SK-N-SH (cell line): ENCODE measurements around the gene C9. TPM values are rescaled to one million over a fixed set of nuclear protein-coding genes. Genes with fewer than 3 reads are reported as not detected.
"Not testable (repeated sequence)": the region's sequence is repeated elsewhere in the genome, so short reads cannot be mapped to it uniquely, and the experiment has no call there.

ENCODE experiments used
- CTCF ChIA-PET: fragments of 300-600, 350-600 bp; formaldehyde crosslinking; extraction: SDS; loops from one replicate; lab custom pipeline; 2021; lab: Yijun Ruan, JAX
- POLR2A ChIA-PET: fragments of 350-600 bp; sonication (Branson Sonifier 250); formaldehyde crosslinking; extraction: SDS; loops from one replicate; lab custom pipeline; 2020; ENCODE audit warnings: antibody characterized with exemption, inconsistent platforms; lab: Yijun Ruan, JAX
- DNase-seq: peaks from one replicate; pipeline ENCODE4 v3.0.0; 2012
- H2AFZ ChIP-seq: fragments of 200-600 bp; sonication (generic); 2 replicates; pipeline ENCODE4 v1.8.1; 2016; ENCODE audit warnings: antibody characterized with exemption, mild to moderate bottlenecking, low read depth
- H3F3A ChIP-seq: fragments of 200-600 bp; sonication (generic); replicated peaks from 2 replicates; pipeline ENCODE3; 2016; ENCODE audit warnings: antibody characterized with exemption, mild to moderate bottlenecking; ENCODE audit not compliant: insufficient read depth
- H3K27ac ChIP-seq, 2 experiments: fragments of 200-500 bp in 1 of 2; fragments of 200-600 bp in 1 of 2; sonication (Bioruptor generic) in 1 of 2; sonication (generic), shearing (Covaris generic) in 1 of 2; 2 replicates each; pipeline versions ENCODE4 v1.5.1 to v1.6.1; 2014 to 2016; ENCODE audit warnings: low read depth in 2 of 2, inconsistent platforms in 1 of 2, low read length in 1 of 2, mild to moderate bottlenecking in 1 of 2, mixed read lengths in 1 of 2
- H3K27me3 ChIP-seq: fragments of 200-600 bp; sonication (generic), shearing (Covaris generic); 2 replicates; pipeline ENCODE4 v1.6.1; 2016; ENCODE audit warnings: mixed run types; ENCODE audit not compliant: insufficient read depth
- H3K36me3 ChIP-seq, 2 experiments: fragments of 200-500 bp in 1 of 2; fragments of 200-600 bp in 1 of 2; sonication (Bioruptor generic) in 1 of 2; sonication (generic) in 1 of 2; replicated peaks in 1 of 2; 2 replicates each; pipeline versions ENCODE3 to v1.5.1; 2014 to 2016; ENCODE audit warnings: low read length in 1 of 2, mild to moderate bottlenecking in 1 of 2; ENCODE audit not compliant: insufficient read depth in 2 of 2, control insufficient read depth in 1 of 2
- H3K4me1 ChIP-seq, 2 experiments: fragments of 200-500 bp in 1 of 2; fragments of 200-600 bp in 1 of 2; sonication (Bioruptor generic) in 1 of 2; sonication (generic), shearing (Covaris generic) in 1 of 2; 2 replicates each; pipeline versions ENCODE4 v1.5.1 to v1.6.1; 2014 to 2016; ENCODE audit warnings: low read depth in 1 of 2, low read length in 1 of 2, mixed run types in 1 of 2; ENCODE audit not compliant: insufficient read depth in 2 of 2, control insufficient read depth in 1 of 2
- H3K4me2 ChIP-seq: fragments of 200-600 bp; sonication (generic), shearing (Covaris generic); 2 replicates; pipeline ENCODE4 v1.6.1; 2017; ENCODE audit warnings: mixed run types
- H3K4me3 ChIP-seq, 2 experiments: fragments of 200-500 bp in 1 of 2; fragments of 200-600 bp in 1 of 2; sonication (Bioruptor generic) in 1 of 2; sonication (generic), shearing (Covaris generic) in 1 of 2; 2 replicates each; pipeline versions ENCODE4 v1.5.1 to v1.8.1; 2014 to 2016; ENCODE audit warnings: low read depth in 2 of 2, inconsistent platforms in 1 of 2, low read length in 1 of 2, mild to moderate bottlenecking in 1 of 2, mixed read lengths in 1 of 2, moderate library complexity in 1 of 2
- H3K79me2 ChIP-seq: fragments of 200-600 bp; sonication (generic); 2 replicates; pipeline ENCODE4 v1.8.1; 2017; ENCODE audit warnings: mild to moderate bottlenecking; ENCODE audit not compliant: insufficient read depth
- H3K9ac ChIP-seq: fragments of 200-600 bp; sonication (generic); 2 replicates; pipeline ENCODE4 v1.6.1; 2017; ENCODE audit warnings: mixed run types
- H3K9me2 ChIP-seq: fragments of 200-600 bp; sonication (generic); 2 replicates; pipeline ENCODE4 v1.6.1; 2017; ENCODE audit warnings: mixed run types
- H3K9me3 ChIP-seq: fragments of 200-600 bp; sonication (generic); 2 replicates; pipeline ENCODE4 v1.6.1; 2017; ENCODE audit warnings: mixed run types, mild to moderate bottlenecking, moderate library complexity
- H4K20me1 ChIP-seq: fragments of 200-600 bp; sonication (generic); 2 replicates; pipeline ENCODE4 v1.6.1; 2017; ENCODE audit warnings: mild to moderate bottlenecking, mixed run types; ENCODE audit not compliant: insufficient read depth
- CHD2 ChIP-seq: fragments of 150-350 bp; IDR thresholded peaks from 2 replicates; pipeline ENCODE4 v1.6.1; 2018; ENCODE audit warnings: low read length; ENCODE audit not compliant: partially characterized antibody
- EZH2phosphoT487 ChIP-seq: fragments of 200-600 bp; sonication (generic); IDR thresholded peaks from 2 replicates; pipeline ENCODE4 v1.6.1; 2017; ENCODE audit warnings: low read depth, mixed run types, mild to moderate bottlenecking, antibody characterized with exemption, moderate library complexity, borderline replicate concordance
- FOXM1 ChIP-seq: IDR thresholded peaks from 2 replicates; pipeline ENCODE4 v1.4.0; 2012; ENCODE audit warnings: low read depth, mild to moderate bottlenecking
- GABPA ChIP-seq: IDR thresholded peaks from 2 replicates; pipeline ENCODE4 v1.4.0; 2012; ENCODE audit warnings: low read depth, mild to moderate bottlenecking
- GATA2 ChIP-seq: sonication (generic); formaldehyde crosslinking; IDR thresholded peaks from 2 replicates; pipeline ENCODE4 v1.5.0; 2020; ENCODE audit warnings: mild to moderate bottlenecking, missing genetic modification reagents
- IRF3 ChIP-seq: fragments of 150-350 bp; IDR thresholded peaks from 2 replicates; pipeline ENCODE4 v1.6.1; 2016; ENCODE audit warnings: mild to moderate bottlenecking, low read depth, low read length
- JUND ChIP-seq: IDR thresholded peaks from 2 replicates; pipeline ENCODE4 v1.4.0; 2012
- PBX3 ChIP-seq: IDR thresholded peaks from 2 replicates; pipeline ENCODE4; 2012
- RAD21 ChIP-seq: IDR thresholded peaks from 2 replicates; pipeline ENCODE4 v1.6.1; 2012; ENCODE audit warnings: mild to moderate bottlenecking, low read length
- RFX5 ChIP-seq: IDR thresholded peaks from 2 replicates; pipeline ENCODE4 v1.6.1; 2012; ENCODE audit warnings: mild to moderate bottlenecking, improper control_type of control experiment, low read length
- TEAD4 ChIP-seq: IDR thresholded peaks from 2 replicates; pipeline ENCODE4 v1.4.0; 2012; ENCODE audit warnings: mild to moderate bottlenecking, borderline replicate concordance; ENCODE audit not compliant: insufficient read depth
- YY1 ChIP-seq: IDR thresholded peaks from 2 replicates; pipeline ENCODE4 v1.4.0; 2012; ENCODE audit warnings: low read depth, mild to moderate bottlenecking
- WGBS: methylation state at CpG from one replicate; pipeline ENCODE4 v1.1.6; 2017; ENCODE audit warnings: low lambda C conversion rate; 5-methylcytosine and 5-hydroxymethylcytosine counted together
- polyA plus RNA-seq, 3 experiments: library from polyadenylated mRNA; depleted of rRNA; stranded (reverse); fragments of >200 nt; gene quantifications; 2 replicates each; pipeline ENCODE4 v1.2.3, GENCODE V29; 2012

The C9 gene
- polyA plus RNA-seq, 1 of the 3 experiments (the other 2 are of a cell fraction), result not detected

GRCh38 chr5:39282561-39282960 lies 81.7 kb downstream of the C9 start:
- no peaks in the 10 kb centered on the region for H3K9me3 ChIP-seq
- H2AFZ ChIP-seq, result no peak overlapping the region
- ChIA-PET CTCF (interaction anchor here (1.2 to 2.6 kb wide), 2 partner anchors 35 to 66 kb away, joined by 3 to 15 read pairs; no protein-coding TSS in a partner anchor), POLR2A (no interaction called here)
- TF ChIP-seq CHD2, result no peak
- TF ChIP-seq FOXM1, result no peak
- TF ChIP-seq RFX5, result no peak
- TF ChIP-seq TEAD4, result no peak
- no peak for TF ChIP-seq JUND
- no peak for TF ChIP-seq RAD21
- TF ChIP-seq IRF3, result no peak
- TF ChIP-seq EZH2phosphoT487, result no peak
- H3K36me3 ChIP-seq, result no peaks in the 10 kb centered on the region
- H3K4me3 ChIP-seq, result no peak overlapping the region
- 14% methylated on average over 1 of the region's 1 CpG for WGBS
- H3F3A ChIP-seq, result no peaks in the 10 kb centered on the region
- no peaks in the 10 kb centered on the region for H3K4me1 ChIP-seq
- no peak for DNase-seq
- no peaks in the 10 kb centered on the region for H3K79me2 ChIP-seq
- no peaks in the 10 kb centered on the region for H3K9me2 ChIP-seq
- no peaks in the 10 kb centered on the region for H4K20me1 ChIP-seq
- H3K9ac ChIP-seq, result no peak overlapping the region
- no peak overlapping the region for H3K27ac ChIP-seq
- no peak overlapping the region for H3K4me2 ChIP-seq
- H3K27me3 ChIP-seq, result peaks cover 18% of the 10 kb centered on the region; the same call in 1 of the 2 replicates

- DNase-seq, H3K9me3 ChIP-seq, H3K27me3 ChIP-seq, H3K4me2 ChIP-seq, H3F3A ChIP-seq, H3K27ac ChIP-seq, H4K20me1 ChIP-seq, H2AFZ ChIP-seq, H3K79me2 ChIP-seq, CTCF ChIA-PET, H3K9ac ChIP-seq, H3K4me1 ChIP-seq, H3K36me3 ChIP-seq, H3K4me3 ChIP-seq, H3K9me2 ChIP-seq, POLR2A ChIA-PET: not testable (repeated sequence)
- WGBS, result 9% methylated on average over 4 of the region's 4 CpGs
Measured at GRCh38 chr5:39275865-39276264, 88.4 kb downstream of the C9 start.

- no peaks in the 10 kb centered on the region; the same call in 1 of the 2 replicates for H3K27me3 ChIP-seq
- no peak overlapping the region for H3K27ac ChIP-seq
- no peak overlapping the region for H3K4me2 ChIP-seq
- no peaks in the 10 kb centered on the region for H4K20me1 ChIP-seq
- no peaks in the 10 kb centered on the region for H3K4me1 ChIP-seq
- H3K9ac ChIP-seq, result no peak overlapping the region
- H2AFZ ChIP-seq, result peak overlapping the region; percentile 49; the same call in 1 of the 2 replicates
- TF ChIP-seq YY1, result no peak
- TF ChIP-seq GATA2, result no peak
- no peak for TF ChIP-seq PBX3
- TF ChIP-seq GABPA, result no peak
- H3K79me2 ChIP-seq, result no peaks in the 10 kb centered on the region
- no peak overlapping the region for H3K4me3 ChIP-seq
- WGBS, result 9% methylated on average over 2 of the region's 2 CpGs
- no peaks in the 10 kb centered on the region for H3K36me3 ChIP-seq
- no peaks in the 10 kb centered on the region for H3K9me3 ChIP-seq
- no peaks in the 10 kb centered on the region for H3K9me2 ChIP-seq
- ChIA-PET POLR2A (no interaction called here), CTCF (no interaction called here)
- H3F3A ChIP-seq, result no peaks in the 10 kb centered on the region
- DNase-seq, result no peak
Measured at GRCh38 chr5:39274398-39275085, 89.8 kb downstream of the C9 start.
